A549 (cell line): ENCODE data around the gene TTI1. TPM values are rescaled to one million over a fixed set of nuclear protein-coding genes. Genes with fewer than 3 reads are reported as not detected.

Experiments
- ATAC-seq, 2 experiments: fragments of 200-7000 bp in 1 of 2; fragments of >200 bp in 1 of 2; cut with Nextera tagmentation in 1 of 2; cut with Tn5 transposase in 1 of 2; 3 replicates each; pipeline versions ENCODE4 v1.8.0 to v1.9.1; 2018 to 2020; ENCODE audit warnings: mild to moderate bottlenecking in 1 of 2, moderate library complexity in 1 of 2
- CTCF ChIA-PET: fragments of 300-600 bp; sonication (Branson Sonifier 250); formaldehyde crosslinking; extraction: SDS; loops from one replicate; lab custom pipeline; 2021; ENCODE audit warnings: antibody characterized with exemption, inconsistent platforms; lab: Yijun Ruan, JAX
- POLR2A ChIA-PET: fragments of 350-600 bp; formaldehyde crosslinking; extraction: SDS; loops from one replicate; lab custom pipeline; 2021; ENCODE audit warnings: antibody characterized with exemption, inconsistent platforms; lab: Yijun Ruan, JAX
- DNase-seq, 2 experiments: peaks; one replicate each; pipeline versions ENCODE4 v3.0.0 to v3.0.0-alpha.2; 2011 to 2016; ENCODE audit warnings: low read depth in 1 of 2, low spot score in 1 of 2
- FAIRE-seq: peaks from 2 replicates; lab custom pipeline; 2011; peaks lifted over from hg19 to GRCh38; lab: Jason Lieb, UNC
- H3K27ac ChIP-seq, 2 experiments: fragments of >200 bp; sonication (Bioruptor Twin); formaldehyde crosslinking; 3 replicates each; pipeline ENCODE4 v1.5.1; 2016 to 2017
- H3K4me1 ChIP-seq: fragments of >200 bp; sonication (Bioruptor Twin); formaldehyde crosslinking; 3 replicates; pipeline ENCODE4 v1.6.1; 2016
- H3K4me2 ChIP-seq: fragments of >200 bp; sonication (Bioruptor Twin); formaldehyde crosslinking; 3 replicates; pipeline ENCODE4 v1.6.1; 2016
- H3K4me3 ChIP-seq: fragments of >200 bp; sonication (Bioruptor Twin); formaldehyde crosslinking; 3 replicates; pipeline ENCODE4 v1.5.1; 2016
- H3K9me3 ChIP-seq: fragments of >200 bp; sonication (Bioruptor Twin); formaldehyde crosslinking; 3 replicates; pipeline ENCODE4 v1.6.1; 2016
- ATOH8 ChIP-seq: fragments of 250-450 bp; sonication (Bioruptor Pico); IDR thresholded peaks from 2 replicates; pipeline ENCODE4 v1.5.0; 2020; ENCODE audit warnings: low read depth, mild to moderate bottlenecking, moderate library complexity
- BCL3 ChIP-seq: fragments of >200 bp; sonication (Bioruptor Twin); formaldehyde crosslinking; IDR thresholded peaks from 3 replicates; pipeline ENCODE4 v1.6.1; 2016
- BHLHE40 ChIP-seq: IDR thresholded peaks from 2 replicates; pipeline ENCODE4 v1.6.1; 2012; ENCODE audit warnings: low read depth, low read length, inconsistent platforms
- CTCF ChIP-seq: fragments of >200 bp; sonication (Bioruptor Twin); formaldehyde crosslinking; IDR thresholded peaks from 3 replicates; pipeline ENCODE4 v1.5.1; 2016
- EP300 ChIP-seq, 2 experiments: fragments of >200 bp; sonication (Bioruptor Twin); formaldehyde crosslinking; IDR thresholded peaks; 2 replicates in 1 of 2; 3 replicates in 1 of 2; pipeline ENCODE4 v1.6.1; 2016 to 2017
- FOSB ChIP-seq: fragments of 250-450 bp; sonication (Bioruptor Pico); IDR thresholded peaks from 2 replicates; pipeline ENCODE4 v1.5.0; 2020; ENCODE audit warnings: mild to moderate bottlenecking, moderate library complexity
- FOSL2 ChIP-seq, 2 experiments: fragments of 450-650 bp in 1 of 2; fragments of >200 bp in 1 of 2; sonication (Bioruptor Twin) in 1 of 2; formaldehyde crosslinking; IDR thresholded peaks; 2 replicates each; pipeline versions ENCODE4 v1.5.0 to v1.6.1; 2016 to 2020; ENCODE audit warnings: mild to moderate bottlenecking in 1 of 2, moderate library complexity in 1 of 2
- GATA3 ChIP-seq: IDR thresholded peaks from 2 replicates; pipeline ENCODE4 v1.6.1; 2012; ENCODE audit warnings: borderline replicate concordance
- HOXA7 ChIP-seq: fragments of 250-450 bp; sonication (Bioruptor Pico); IDR thresholded peaks from 2 replicates; pipeline ENCODE4 v1.5.0; 2020; ENCODE audit warnings: mild to moderate bottlenecking, moderate library complexity
- HOXB5 ChIP-seq: fragments of 250-450 bp; sonication (Bioruptor Pico); IDR thresholded peaks from 2 replicates; pipeline ENCODE4 v1.5.0; 2020; ENCODE audit warnings: mild to moderate bottlenecking, moderate library complexity
- MAX ChIP-seq: IDR thresholded peaks from 2 replicates; pipeline ENCODE4 v1.6.1; 2012
- NFE2L2 ChIP-seq: fragments of 150-350 bp; conservative IDR thresholded peaks from 2 replicates; pipeline ENCODE4 v1.6.1; 2014; ENCODE audit warnings: low read length
- RCOR1 ChIP-seq: fragments of 150-350 bp; IDR thresholded peaks from 2 replicates; pipeline ENCODE4 v1.6.1; 2014; ENCODE audit warnings: antibody characterized with exemption, low read length, low read depth
- REST ChIP-seq: fragments of 200-600 bp; sonication (generic); IDR thresholded peaks from 2 replicates; pipeline ENCODE4 v1.6.1; 2016; ENCODE audit warnings: antibody characterized with exemption, mild to moderate bottlenecking, moderate library complexity
- RFX5 ChIP-seq: fragments of 450-650 bp; IDR thresholded peaks from 2 replicates; pipeline ENCODE4 v1.7.1; 2014; ENCODE audit warnings: antibody characterized with exemption, mild to moderate bottlenecking, moderate library complexity
- RNF2 ChIP-seq: fragments of 200-600 bp; sonication (generic); IDR thresholded peaks from 2 replicates; pipeline ENCODE4 v1.6.1; 2016; ENCODE audit warnings: low read depth, mild to moderate bottlenecking, antibody characterized with exemption, moderate library complexity, borderline replicate concordance
- USF2 ChIP-seq: fragments of 450-650 bp; IDR thresholded peaks from 2 replicates; pipeline ENCODE4 v1.6.1; 2014; ENCODE audit warnings: antibody characterized with exemption
- ZFP36 ChIP-seq: fragments of 450-650 bp; IDR thresholded peaks from 2 replicates; pipeline ENCODE4 v1.6.1; 2014; ENCODE audit warnings: borderline replicate concordance; ENCODE audit not compliant: partially characterized antibody
- ZSCAN20 ChIP-seq: fragments of 250-450 bp; sonication (Bioruptor Pico); IDR thresholded peaks from 2 replicates; pipeline ENCODE4 v1.8.0; 2022; ENCODE audit warnings: mild to moderate bottlenecking, moderate library complexity
- WGBS: methylation state at CpG from one replicate; pipeline ENCODE4 v1.1.6; 2017; ENCODE audit errors: missing lambda C conversion rate; 5-methylcytosine and 5-hydroxymethylcytosine counted together
- polyA plus RNA-seq, 4 experiments: library from polyadenylated mRNA; depleted of rRNA in 3 of 4; stranded (reverse); fragments of >200 nt; fragmentation: RNase III in 1 of 4; extraction: RNeasy Plus Mini Kit Qiagen cat#74134 plus additional on column Dnase treatment in 1 of 4; gene quantifications; 2 replicates in 3 of 4; 3 replicates in 1 of 4; pipeline ENCODE4 v1.2.3, GENCODE V29; 2011 to 2017

TTI1 gene
- polyA plus RNA-seq, 2 of the 4 experiments (the other 2 are of a cell fraction): 20.6 to 27.9 TPM

- Histone ChIP-seq H3K27ac (0 out of 6 replicates have a peak overlapping the region, but pooled peaks of 1 of the 2 experiments have one; percentile 5), H3K4me1 (peaks cover 9% of the 10 kb centered on the region; the same call in 2 of the 3 replicates), H3K4me2 (no peak overlapping the region), H3K4me3 (no peak overlapping the region), H3K9me3 (no peaks in the 10 kb centered on the region)
- WGBS: 90% methylated on average over 4 of the region's 4 CpGs
- CTCF ChIA-PET: interaction anchor here (0.9 kb wide), 1 partner anchor 8 kb away, joined by 4 read pairs; no protein-coding TSS in a partner anchor
- no peak for TF ChIP-seq USF2
- TF ChIP-seq CTCF: no peak
- no peak for TF ChIP-seq ZSCAN20 (CRISPR knock-in tag)
- no peak for TF ChIP-seq GATA3
- TF ChIP-seq HOXB5 (CRISPR knock-in tag): no peak
- no peak for TF ChIP-seq HOXA7 (CRISPR knock-in tag)
- TF ChIP-seq MAX: no peak
- no peak for TF ChIP-seq FOSB (CRISPR knock-in tag)
- TF ChIP-seq EP300 (IDR thresholded peaks at IDR 0.05): no peak
- POLR2A ChIA-PET: no interaction called here
- ATAC-seq (no peak), FAIRE-seq (no peak), DNase-seq (no peak)
Observed at GRCh38 chr20:38001981-38002380, 31.3 kb downstream of the TTI1 start.

- POLR2A ChIA-PET: no interaction called here
- no peak for FAIRE-seq
- Histone ChIP-seq H3K4me2 (no peak overlapping the region), H3K9me3 (no peaks in the 10 kb centered on the region), H3K27ac (no peak overlapping the region), H3K4me3 (no peak overlapping the region), H3K4me1 (peaks cover 9% of the 10 kb centered on the region; the same call in 2 of the 3 replicates)
- no peak for DNase-seq
- CTCF ChIA-PET: interaction anchor here (1.2 to 1.5 kb wide), 2 partner anchors 99 to 437 kb away, joined by 3 read pairs; no protein-coding TSS in a partner anchor
- WGBS: 69% methylated on average over 6 of the region's 6 CpGs
- ATAC-seq: peak; percentile 54 to 62; a peak in 3 of 6 replicates
- TF ChIP-seq NFE2L2 (no peak), GATA3 (no peak), BCL3 (no peak), RNF2 (no peak)
Observed at GRCh38 chr20:38001173-38001875, 31.9 kb downstream of the TTI1 start.

GRCh38 chr20:38000293-38000692 is 33.0 kb downstream of the TTI1 start:
- ChIA-PET POLR2A (no interaction called here), CTCF (interaction anchor here (0.6 to 2.3 kb wide), 3 partner anchors 39 to 436 kb away, joined by 3 to 15 read pairs (median 3); no protein-coding TSS in a partner anchor)
- H3K4me2 ChIP-seq: no peak overlapping the region
- H3K4me1 ChIP-seq: peaks cover 9% of the 10 kb centered on the region; the same call in 2 of the 3 replicates
- FAIRE-seq (no peak), DNase-seq (no peak), ATAC-seq (no peak)
- no peak overlapping the region for H3K27ac ChIP-seq
- no peaks in the 10 kb centered on the region for H3K9me3 ChIP-seq
- TF ChIP-seq ZFP36 (no peak), RCOR1 (no peak), REST (no peak), FOSL2 (IDR thresholded peaks at IDR 0.05) (no peak), FOSL2 (CRISPR knock-in tag; IDR thresholded peaks at IDR 0.05) (no peak), RFX5 (no peak), ATOH8 (no peak), NFE2L2 (no peak), BHLHE40 (no peak)
- WGBS: 92% methylated on average over 13 of the region's 13 CpGs
- H3K4me3 ChIP-seq: no peak overlapping the region
